WTC11 (cell line): ENCODE data around the gene UTP11. TPM values are rescaled to one million over a fixed set of nuclear protein-coding genes. Genes with fewer than 3 reads are reported as not detected.
A peak's percentile ranks its signal among the peaks of the same experiment; 100 is the strongest.

ENCODE experiments used
- ATF1 ChIP-seq: sonication (generic); formaldehyde crosslinking; IDR thresholded peaks from 2 replicates; pipeline ENCODE4 v1.8.1; 2023; ENCODE audit warnings: mild to moderate bottlenecking, moderate library complexity, missing genetic modification reagents
- ATF2 ChIP-seq: sonication (generic); formaldehyde crosslinking; IDR thresholded peaks from 2 replicates; pipeline ENCODE4 v1.8.1; 2022; ENCODE audit warnings: low read depth, missing genetic modification reagents, borderline replicate concordance
- CREM ChIP-seq: sonication (generic); formaldehyde crosslinking; IDR thresholded peaks from 2 replicates; pipeline ENCODE4 v1.8.1; 2022; ENCODE audit warnings: mild to moderate bottlenecking, missing genetic modification reagents, moderate library complexity
- ELF4 ChIP-seq: sonication (generic); formaldehyde crosslinking; IDR thresholded peaks from 2 replicates; pipeline ENCODE4 v1.8.1; 2022; ENCODE audit warnings: low read depth, mild to moderate bottlenecking, moderate library complexity, missing genetic modification reagents
- ESRRA ChIP-seq: sonication (generic); formaldehyde crosslinking; IDR thresholded peaks from 2 replicates; pipeline ENCODE4 v1.8.1; 2022; ENCODE audit warnings: mild to moderate bottlenecking, missing genetic modification reagents, borderline replicate concordance
- FOXJ3 ChIP-seq: sonication (generic); formaldehyde crosslinking; IDR thresholded peaks from 2 replicates; pipeline ENCODE4 v1.9.0; 2021; ENCODE audit warnings: missing genetic modification reagents, mild to moderate bottlenecking, borderline replicate concordance
- FOXK1 ChIP-seq: sonication (generic); formaldehyde crosslinking; IDR thresholded peaks from 2 replicates; pipeline ENCODE4 v1.8.0; 2022; ENCODE audit warnings: mild to moderate bottlenecking, moderate library complexity, missing genetic modification reagents
- GTF2I ChIP-seq: fragments of 250-450 bp; sonication (Bioruptor Pico); conservative IDR thresholded peaks from 2 replicates; pipeline ENCODE4 v1.4.0; 2021; ENCODE audit warnings: mild to moderate bottlenecking
- HMGXB4 ChIP-seq: sonication (generic); formaldehyde crosslinking; IDR thresholded peaks from 2 replicates; pipeline ENCODE4 v1.8.1; 2023; ENCODE audit warnings: mild to moderate bottlenecking, moderate library complexity, missing genetic modification reagents
- IRF2 ChIP-seq: sonication (generic); formaldehyde crosslinking; IDR thresholded peaks from 2 replicates; pipeline ENCODE4 v1.8.0; 2022; ENCODE audit warnings: low read depth, missing genetic modification reagents, borderline replicate concordance
- JUN ChIP-seq: sonication (generic); formaldehyde crosslinking; IDR thresholded peaks from 2 replicates; pipeline ENCODE4 v1.8.0; 2023; ENCODE audit warnings: mild to moderate bottlenecking, missing genetic modification reagents
- NFE2L1 ChIP-seq: sonication (generic); formaldehyde crosslinking; IDR thresholded peaks from 2 replicates; pipeline ENCODE4 v1.8.1; 2023; ENCODE audit warnings: missing genetic modification reagents
- PRRX2 ChIP-seq: fragments of 250-450 bp; sonication (Bioruptor Pico); IDR thresholded peaks from 2 replicates; pipeline ENCODE4 v1.8.0; 2021; ENCODE audit warnings: mild to moderate bottlenecking
- SMAD4 ChIP-seq: sonication (generic); formaldehyde crosslinking; IDR thresholded peaks from 2 replicates; pipeline ENCODE4 v1.8.0; 2022; ENCODE audit warnings: mild to moderate bottlenecking, missing genetic modification reagents
- SOX15 ChIP-seq: fragments of 250-450 bp; sonication (Bioruptor Pico); IDR thresholded peaks from 2 replicates; pipeline ENCODE4 v1.9.0; 2021; ENCODE audit warnings: mild to moderate bottlenecking
- STAT6 ChIP-seq: sonication (generic); formaldehyde crosslinking; conservative IDR thresholded peaks from 2 replicates; pipeline ENCODE4 v1.8.1; 2023; ENCODE audit warnings: mild to moderate bottlenecking, low read depth, missing genetic modification reagents, moderate library complexity
- TP53 ChIP-seq: sonication (generic); formaldehyde crosslinking; IDR thresholded peaks from 2 replicates; pipeline ENCODE4 v1.8.1; 2023; ENCODE audit warnings: mild to moderate bottlenecking, missing genetic modification reagents
- ZBTB43 ChIP-seq: sonication (generic); formaldehyde crosslinking; IDR thresholded peaks from 2 replicates; pipeline ENCODE4 v1.8.1; 2023; ENCODE audit warnings: mild to moderate bottlenecking, missing genetic modification reagents
- ZNF138 ChIP-seq: sonication (generic); formaldehyde crosslinking; conservative IDR thresholded peaks from 2 replicates; pipeline ENCODE4 v1.8.1; 2022; ENCODE audit warnings: mild to moderate bottlenecking, moderate library complexity, missing genetic modification reagents
- ZNF219 ChIP-seq: sonication (generic); formaldehyde crosslinking; IDR thresholded peaks from 2 replicates; pipeline ENCODE4 v1.8.0; 2023; ENCODE audit warnings: missing genetic modification reagents, mild to moderate bottlenecking, borderline replicate concordance
- ZNF425 ChIP-seq: fragments of 250-450 bp; sonication (Bioruptor Pico); conservative IDR thresholded peaks from 2 replicates; pipeline ENCODE4 v1.9.0; 2021; ENCODE audit warnings: mild to moderate bottlenecking
- ZNF532 ChIP-seq: fragments of 250-450 bp; sonication (Bioruptor Pico); IDR thresholded peaks from 2 replicates; pipeline ENCODE4 v1.9.0; 2021; ENCODE audit warnings: mild to moderate bottlenecking, borderline replicate concordance
- total RNA-seq: library from RNA; stranded (reverse); gene quantifications from 3 replicates; pipeline ENCODE4 v1.2.3, GENCODE V29; 2021

UTP11 gene
- total RNA-seq, 1 experiment from 2014 or later: 42.2 TPM

- TF ChIP-seq HMGXB4 (peak; percentile 70; the same call in 1 of the 2 replicates), ZNF425 (CRISPR knock-in tag) (no peak), SOX15 (CRISPR knock-in tag) (no peak), ZNF219 (CRISPR knock-in tag) (peak; percentile 93; the same call in 1 of the 2 replicates), ZNF532 (CRISPR knock-in tag) (peak; percentile 68; the same call in 1 of the 2 replicates), ATF1 (peak; percentile 95), CREM (CRISPR knock-in tag) (peak; percentile 94), IRF2 (CRISPR knock-in tag) (no peak), ZNF138 (no peak), FOXK1 (CRISPR knock-in tag) (peak; percentile 95), SMAD4 (CRISPR knock-in tag) (peak; percentile 93), FOXJ3 (CRISPR knock-in tag) (0 out of 2 replicates have a peak, but pooled peaks have one; percentile 63), ESRRA (CRISPR knock-in tag) (peak; percentile 85; the same call in 1 of the 2 replicates), ELF4 (CRISPR knock-in tag) (no peak), GTF2I (CRISPR knock-in tag) (no peak), TP53 (no peak), PRRX2 (0 out of 2 replicates have a peak, but pooled peaks have one; percentile 35), NFE2L1 (CRISPR knock-in tag) (peak; percentile 97; the same call in 1 of the 2 replicates), ZBTB43 (CRISPR knock-in tag) (peak; percentile 78; the same call in 1 of the 2 replicates), JUN (CRISPR knock-in tag) (peak; percentile 95; the same call in 1 of the 2 replicates), ATF2 (CRISPR knock-in tag) (peak; percentile 89), STAT6 (CRISPR knock-in tag) (no peak)
Observed at GRCh38 chr1:38012363-38013226, at the start of gene UTP11 (continued).
